AG09319 (cell line): ENCODE data around the gene XAGE3.
"Not testable (repeated sequence)": the region's sequence is repeated elsewhere in the genome, so short reads cannot be mapped to it uniquely, and the experiment has no call there.

Experiments
- DNase-seq: peaks from one replicate; pipeline ENCODE4 v3.0.0-alpha.2; 2010; ENCODE audit warnings: low read depth; ENCODE audit errors: extremely low read depth
- TF ChIP-seq, protein P1 (sequence below): IDR thresholded peaks from 2 replicates; pipeline ENCODE4 v1.5.1; 2011; ENCODE audit warnings: low read depth, mild to moderate bottlenecking, inconsistent platforms, low read length, moderate library complexity

Gene XAGE3

DNA sequence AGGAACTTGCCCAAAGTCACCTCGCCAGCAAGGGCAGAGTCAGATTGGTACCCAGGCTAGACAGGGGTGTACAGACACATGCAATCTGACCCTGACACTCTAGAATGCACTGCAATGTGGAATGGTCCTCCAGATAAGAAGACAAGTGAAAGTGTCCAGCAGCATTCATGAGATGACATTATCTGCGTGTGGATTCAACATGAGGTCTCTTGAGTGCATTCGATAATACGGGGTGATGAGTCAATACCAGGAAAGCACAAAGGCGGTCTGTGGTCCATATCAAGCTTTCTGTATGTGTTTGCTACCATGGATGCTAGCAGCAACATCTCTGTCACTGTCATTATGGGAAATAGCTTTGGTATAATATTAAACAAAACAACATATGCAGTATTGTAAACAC, 6.8 kb upstream of the XAGE3 start:
- DNase-seq = no peak
- TF ChIP-seq, protein P1, sequence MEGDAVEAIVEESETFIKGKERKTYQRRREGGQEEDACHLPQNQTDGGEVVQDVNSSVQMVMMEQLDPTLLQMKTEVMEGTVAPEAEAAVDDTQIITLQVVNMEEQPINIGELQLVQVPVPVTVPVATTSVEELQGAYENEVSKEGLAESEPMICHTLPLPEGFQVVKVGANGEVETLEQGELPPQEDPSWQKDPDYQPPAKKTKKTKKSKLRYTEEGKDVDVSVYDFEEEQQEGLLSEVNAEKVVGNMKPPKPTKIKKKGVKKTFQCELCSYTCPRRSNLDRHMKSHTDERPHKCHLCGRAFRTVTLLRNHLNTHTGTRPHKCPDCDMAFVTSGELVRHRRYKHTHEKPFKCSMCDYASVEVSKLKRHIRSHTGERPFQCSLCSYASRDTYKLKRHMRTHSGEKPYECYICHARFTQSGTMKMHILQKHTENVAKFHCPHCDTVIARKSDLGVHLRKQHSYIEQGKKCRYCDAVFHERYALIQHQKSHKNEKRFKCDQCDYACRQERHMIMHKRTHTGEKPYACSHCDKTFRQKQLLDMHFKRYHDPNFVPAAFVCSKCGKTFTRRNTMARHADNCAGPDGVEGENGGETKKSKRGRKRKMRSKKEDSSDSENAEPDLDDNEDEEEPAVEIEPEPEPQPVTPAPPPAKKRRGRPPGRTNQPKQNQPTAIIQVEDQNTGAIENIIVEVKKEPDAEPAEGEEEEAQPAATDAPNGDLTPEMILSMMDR = no peak

DNA sequence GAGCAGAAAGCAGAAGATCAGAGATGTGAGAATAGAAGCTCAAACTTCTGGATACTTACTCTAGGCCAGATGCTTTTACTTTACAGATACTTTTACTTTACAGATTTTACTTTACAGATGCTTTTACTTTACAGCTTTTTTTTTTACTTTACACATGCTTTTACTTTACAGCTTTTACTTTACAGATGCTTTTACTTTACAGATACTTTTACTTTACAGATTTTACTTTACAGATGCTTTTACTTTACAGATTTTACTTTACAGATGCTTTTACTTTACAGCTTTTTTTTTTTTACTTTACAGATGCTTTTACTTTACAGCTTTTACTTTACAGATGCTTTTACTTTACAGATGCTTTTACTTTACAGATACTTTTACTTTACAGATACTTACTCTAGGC, 5.9 kb upstream of the XAGE3 start:
- DNase-seq = not testable (repeated sequence)

DNA sequence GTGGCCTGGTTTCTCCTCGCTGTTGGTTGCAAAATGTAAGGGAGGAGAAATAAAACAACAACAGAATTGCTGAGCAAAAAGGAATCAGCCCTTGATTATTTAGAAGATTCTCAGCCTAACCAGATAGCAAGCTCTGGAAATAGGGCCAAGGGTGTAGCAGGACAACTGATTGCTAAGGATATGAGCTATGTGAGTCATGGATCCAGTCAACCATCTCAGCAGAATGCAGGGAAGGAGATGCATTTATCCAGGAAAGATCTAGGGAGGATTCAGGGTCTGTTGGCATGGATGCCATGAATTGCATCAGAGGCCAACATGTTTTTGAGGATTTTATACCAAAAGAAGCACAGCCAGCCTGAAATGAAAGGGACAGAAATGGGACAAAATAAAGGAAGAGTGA, 2.2 kb upstream of the XAGE3 start:
- DNase-seq = no peak
- TF ChIP-seq, protein P1 = no peak

DNA sequence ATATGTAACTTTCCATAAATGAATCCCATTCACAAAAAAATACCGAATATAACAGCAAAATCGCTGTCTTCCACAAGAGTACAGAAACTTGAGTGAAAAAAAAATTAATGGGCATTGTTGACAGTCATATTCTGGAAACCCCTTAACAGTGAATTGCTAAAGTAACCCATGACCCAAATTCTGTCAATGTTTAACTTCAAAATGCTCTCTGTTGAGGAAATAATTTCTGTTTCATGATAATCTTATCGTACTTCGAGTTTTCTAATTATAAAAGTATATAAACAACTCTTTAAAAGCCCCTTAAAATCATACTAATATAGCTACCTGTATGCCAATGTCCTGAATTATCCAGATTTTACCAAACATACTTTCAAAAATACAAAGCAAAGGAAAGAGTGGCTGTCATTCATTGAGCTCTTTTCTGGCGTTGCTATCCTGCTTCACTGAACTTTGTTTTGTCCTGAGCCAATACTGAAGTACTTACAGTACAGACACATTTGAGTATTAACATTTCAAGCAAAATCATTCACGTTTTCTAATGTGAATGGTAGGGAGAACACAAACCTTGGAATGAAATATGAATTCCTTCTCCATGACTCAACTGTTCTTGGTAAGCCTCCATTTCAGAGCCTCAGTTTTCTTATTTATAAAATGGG, 2.4 kb downstream of the XAGE3 start:
- DNase-seq = no peak
- TF ChIP-seq, protein P1 = no peak

DNA sequence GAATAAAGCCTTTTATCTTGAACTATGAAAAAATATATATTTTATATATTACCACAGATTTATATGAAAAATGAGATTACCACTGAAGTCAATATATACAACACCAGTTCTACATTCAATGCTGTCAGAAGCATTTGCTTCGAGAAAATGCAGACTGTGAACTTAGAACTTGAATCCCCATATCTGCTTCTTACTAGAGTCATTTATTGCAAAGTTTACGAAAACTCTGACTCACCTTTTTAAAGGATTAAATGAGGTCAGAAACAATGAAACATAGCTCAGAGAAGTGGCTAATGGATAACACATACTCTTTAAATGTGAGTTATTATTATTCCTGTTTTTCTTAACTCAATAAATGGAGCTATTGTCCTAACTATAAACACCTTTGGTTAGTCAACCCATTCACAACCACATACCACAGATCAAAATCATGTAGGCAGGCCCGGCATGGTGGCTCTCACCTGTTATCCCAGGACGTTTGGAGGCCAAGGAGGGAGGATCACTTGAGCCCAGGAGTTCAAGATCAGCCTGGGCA, 10.8 kb downstream of the XAGE3 start:
- DNase-seq = not testable (repeated sequence)

DNA sequence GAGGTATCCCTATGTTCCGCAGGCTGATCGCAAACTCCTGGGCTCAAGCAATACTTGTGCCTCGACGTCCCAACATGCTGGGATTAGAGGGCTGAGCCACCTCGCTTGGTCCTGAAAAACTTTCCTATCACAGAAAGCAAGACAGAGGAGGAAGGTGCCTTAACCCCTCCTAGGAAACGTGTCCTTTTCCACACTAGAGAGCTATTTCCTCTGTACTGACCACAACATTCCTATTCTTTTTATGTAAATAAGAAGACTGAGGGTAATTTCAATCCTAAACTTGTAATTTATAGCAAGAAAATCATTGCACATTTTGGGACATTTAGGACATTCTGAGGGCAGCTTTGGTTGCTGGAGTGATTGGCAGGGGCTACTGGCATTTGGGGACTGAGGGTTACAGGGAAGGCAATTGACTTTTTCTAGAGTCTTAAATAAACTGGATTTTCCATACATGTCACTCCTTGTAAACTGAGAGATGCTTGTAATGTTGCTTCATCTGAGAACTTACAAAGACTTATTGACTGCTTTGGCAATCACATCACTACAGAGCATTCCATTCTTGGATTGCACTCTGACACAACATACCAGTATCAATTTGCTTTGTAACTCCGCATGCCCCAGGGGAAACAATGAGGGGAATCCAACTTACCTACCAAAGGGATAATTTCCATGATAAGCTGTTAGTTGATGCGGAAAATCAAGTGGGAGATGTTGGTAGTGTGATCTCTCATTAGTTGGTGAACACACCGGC, 15.6 kb downstream of the XAGE3 start:
- no peak for DNase-seq
- TF ChIP-seq, protein P1 = no peak

DNA sequence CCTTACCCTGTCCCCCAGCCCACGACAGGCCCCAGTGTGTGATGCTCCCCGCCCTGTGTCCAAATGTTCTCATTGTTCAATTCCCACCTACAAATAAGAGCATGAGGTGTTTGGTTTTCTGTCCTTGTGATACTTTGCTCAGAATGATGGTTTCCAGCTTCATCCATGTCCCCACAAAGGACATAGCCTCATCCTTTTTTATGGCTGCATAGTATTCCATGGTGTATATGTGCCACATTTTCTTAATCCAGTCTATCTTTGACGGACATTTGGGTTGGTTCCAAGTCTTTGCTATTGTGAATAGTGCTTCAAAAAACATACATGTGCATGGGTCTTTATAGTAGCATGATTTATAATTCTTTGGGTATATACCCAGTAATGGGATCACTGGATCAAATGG, 24.3 kb downstream of the XAGE3 start:
- not testable (repeated sequence) for DNase-seq

DNA sequence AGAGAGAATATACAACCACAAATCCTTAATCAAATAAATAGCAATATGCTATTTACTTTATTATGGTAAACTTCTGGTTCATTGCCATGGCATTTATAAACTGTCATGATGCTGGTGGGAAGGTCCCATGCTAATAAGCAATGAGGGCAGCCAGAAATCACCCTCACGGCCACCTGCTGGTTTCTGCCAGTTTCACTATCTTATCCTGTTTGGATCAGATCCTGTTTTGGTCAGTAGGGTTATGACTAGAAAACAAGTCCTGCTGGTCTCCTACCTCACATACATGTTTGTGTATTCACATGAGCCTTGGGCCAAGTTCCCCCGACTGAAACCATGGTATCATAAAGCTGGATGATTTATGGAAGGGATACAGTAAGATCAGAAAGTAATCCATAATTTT, 28.7 kb downstream of the XAGE3 start:
- TF ChIP-seq, protein P1 = no peak
- no peak for DNase-seq

DNA sequence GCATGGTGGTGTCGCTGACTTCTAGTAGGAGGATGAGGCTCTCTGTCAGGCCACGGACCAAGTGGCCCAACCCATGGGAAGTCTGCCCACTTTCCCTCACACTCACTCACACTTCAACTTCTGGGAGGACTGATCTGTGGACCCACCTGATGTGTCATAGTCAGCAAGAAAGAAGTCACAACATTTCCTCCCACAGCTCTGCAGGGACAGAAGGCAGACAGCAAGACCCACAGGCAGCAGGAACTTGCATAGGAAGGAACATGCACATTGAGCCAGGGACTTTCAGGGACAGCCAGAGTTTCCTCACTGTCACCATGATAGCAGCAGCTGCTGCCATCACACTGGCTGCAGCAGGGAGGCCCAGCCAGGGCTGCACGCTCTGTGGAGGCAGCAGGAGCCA, 37.3 kb downstream of the XAGE3 start:
- TF ChIP-seq, protein P1 = no peak
- no peak for DNase-seq
